Stimulated activated CD4-positive, alpha-beta T cell treated with anti-CD3 and anti-CD28 coated beads, Interleukin-4, amount 100 ng/mL, for 24 hours (primary cell): ENCODE measurements around the gene TCAP.
A peak's percentile ranks its signal among the peaks of the same experiment; 100 is the strongest.

Source experiments
- DNase-seq: peaks from one replicate; pipeline ENCODE4 v3.0.0-alpha.2; 2020

TCAP gene

GRCh38 chr17:39651923-39652586 lies 13.1 kb upstream of the TCAP start:
- DNase-seq = no peak

DNA sequence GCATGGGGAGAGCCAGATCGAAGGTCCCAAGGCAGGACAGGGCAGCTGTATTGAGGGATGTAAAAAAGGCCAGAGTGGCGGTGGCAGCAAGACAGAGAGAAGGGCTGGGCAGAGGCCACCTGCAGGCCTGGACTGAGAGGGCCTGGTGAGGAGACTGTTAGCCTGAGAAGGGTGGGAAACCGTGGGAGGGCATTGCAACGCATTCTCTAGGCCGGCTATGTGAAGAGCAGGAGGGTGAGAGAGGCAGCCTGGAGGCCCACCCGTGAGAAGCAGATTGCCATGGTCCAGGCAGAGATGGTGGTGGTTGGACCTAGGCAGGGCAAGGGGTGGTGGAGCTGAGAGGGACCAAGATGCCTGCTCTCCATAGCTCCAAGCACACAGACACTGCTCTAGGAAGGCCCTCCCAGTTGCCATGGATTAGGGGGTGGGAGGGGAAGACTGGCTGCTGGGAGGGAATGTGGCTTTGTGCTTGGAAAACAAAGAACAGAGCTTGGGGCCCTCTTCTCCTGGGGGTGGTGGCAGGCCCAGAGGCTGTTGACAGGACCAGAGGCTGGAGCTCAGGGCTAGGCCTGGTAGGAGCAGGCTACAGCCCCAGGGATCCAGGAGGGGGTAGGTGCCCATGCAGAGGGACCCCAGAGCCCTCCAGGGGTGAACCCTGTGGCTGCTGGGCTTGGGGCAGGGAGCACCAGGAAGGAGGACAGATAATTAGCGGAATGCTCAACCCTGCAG lies 12.4 kb upstream of the TCAP start:
- DNase-seq = no peak

GRCh38 chr17:39653316-39653661 lies 11.9 kb upstream of the TCAP start:
- no peak for DNase-seq

- peak; percentile 83 for DNase-seq
These were observed 11.4 kb upstream of the TCAP start for GRCh38 chr17:39653662-39654331.

- no peak for DNase-seq
These were observed 10.0 kb upstream of the TCAP start for GRCh38 chr17:39655105-39655504.

DNA sequence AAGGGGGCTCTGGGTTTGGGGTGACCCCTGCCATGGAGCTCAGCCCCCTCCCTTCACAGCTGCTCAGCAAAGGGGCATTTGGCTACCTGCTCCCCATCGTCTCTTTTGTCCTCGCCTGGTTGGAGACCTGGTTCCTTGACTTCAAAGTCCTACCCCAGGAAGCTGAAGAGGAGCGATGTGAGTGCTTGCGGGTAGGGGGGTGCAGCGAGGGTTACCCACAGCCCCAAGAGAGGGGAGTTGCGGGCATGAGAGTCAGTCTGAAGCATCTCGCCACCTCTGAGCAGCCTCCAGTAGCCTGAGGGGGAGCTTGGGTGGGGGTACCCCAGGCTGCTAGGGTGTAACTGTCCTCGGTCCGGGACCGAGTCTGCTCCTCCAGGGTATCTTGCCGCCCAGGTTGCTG lies 6.8 kb upstream of the TCAP start:
- DNase-seq = no peak

DNA sequence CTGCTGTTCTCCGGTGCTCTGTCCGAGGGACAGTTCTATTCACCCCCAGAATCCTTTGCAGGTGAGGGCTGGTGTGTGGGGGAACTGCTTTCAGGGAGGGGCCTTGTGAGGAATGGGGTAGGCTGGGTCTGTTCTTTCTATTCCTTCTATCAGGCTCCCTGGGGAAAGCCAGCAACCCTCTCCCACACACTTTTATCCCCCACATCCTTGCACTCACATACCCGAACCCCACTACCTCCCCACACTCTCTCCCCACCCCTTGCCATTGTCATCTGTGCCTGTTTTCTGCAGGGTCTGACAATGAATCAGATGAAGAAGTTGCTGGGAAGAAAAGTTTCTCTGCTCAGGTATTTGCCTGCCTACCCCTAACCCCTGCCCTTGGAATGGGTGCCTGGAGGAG lies 6.4 kb upstream of the TCAP start:
- DNase-seq = no peak

DNA sequence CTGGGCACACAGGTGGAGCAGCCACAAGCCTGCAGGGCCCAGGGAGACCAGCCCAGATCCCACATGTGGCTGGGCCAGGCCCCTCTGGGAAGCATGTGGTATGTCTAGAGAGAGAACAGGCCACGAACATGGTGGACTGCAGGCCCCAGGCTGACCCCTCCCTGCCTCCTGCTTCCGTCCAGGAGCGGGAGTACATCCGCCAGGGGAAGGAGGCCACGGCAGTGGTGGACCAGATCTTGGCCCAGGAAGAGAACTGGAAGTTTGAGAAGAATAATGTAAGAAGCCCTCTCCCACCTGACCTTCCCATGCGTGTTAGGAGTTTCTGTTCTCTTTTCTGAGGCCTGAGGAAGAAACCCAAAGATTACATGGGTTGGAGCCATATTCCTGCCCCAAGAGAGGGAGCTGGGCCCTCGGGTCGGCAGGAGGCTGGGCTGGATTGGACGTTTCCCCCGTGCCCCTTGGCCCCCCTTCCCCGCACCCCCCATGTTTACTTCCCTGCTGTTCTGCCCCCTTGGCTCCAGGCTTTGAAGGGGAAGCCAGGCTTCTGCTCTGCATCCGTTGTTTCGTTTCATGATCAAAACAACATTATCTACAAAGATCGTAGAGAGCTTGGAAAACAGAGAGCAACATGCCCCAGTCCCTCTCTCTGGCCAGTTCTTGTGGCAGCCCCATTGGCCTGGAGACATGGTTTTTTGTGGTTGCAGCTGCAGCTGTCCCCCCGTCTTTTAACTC lies 5.7 kb upstream of the TCAP start:
- DNase-seq = no peak

DNA sequence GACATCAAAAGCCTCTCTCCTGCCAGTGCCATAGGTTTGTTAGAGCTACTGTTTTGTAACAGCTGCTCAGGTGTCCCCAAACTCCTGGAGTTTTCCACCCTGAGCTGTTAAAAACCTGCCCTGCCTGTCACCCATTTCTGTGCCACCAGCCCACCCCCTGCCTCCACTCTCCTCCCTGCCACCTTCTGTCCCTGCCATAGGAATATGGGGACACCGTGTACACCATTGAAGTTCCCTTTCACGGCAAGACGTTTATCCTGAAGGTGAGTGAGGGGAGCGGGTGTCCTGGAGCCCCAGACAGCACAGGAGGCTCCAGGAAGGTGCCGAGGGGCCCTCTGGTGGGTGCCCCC lies 5.2 kb upstream of the TCAP start:
- DNase-seq = no peak

DNA sequence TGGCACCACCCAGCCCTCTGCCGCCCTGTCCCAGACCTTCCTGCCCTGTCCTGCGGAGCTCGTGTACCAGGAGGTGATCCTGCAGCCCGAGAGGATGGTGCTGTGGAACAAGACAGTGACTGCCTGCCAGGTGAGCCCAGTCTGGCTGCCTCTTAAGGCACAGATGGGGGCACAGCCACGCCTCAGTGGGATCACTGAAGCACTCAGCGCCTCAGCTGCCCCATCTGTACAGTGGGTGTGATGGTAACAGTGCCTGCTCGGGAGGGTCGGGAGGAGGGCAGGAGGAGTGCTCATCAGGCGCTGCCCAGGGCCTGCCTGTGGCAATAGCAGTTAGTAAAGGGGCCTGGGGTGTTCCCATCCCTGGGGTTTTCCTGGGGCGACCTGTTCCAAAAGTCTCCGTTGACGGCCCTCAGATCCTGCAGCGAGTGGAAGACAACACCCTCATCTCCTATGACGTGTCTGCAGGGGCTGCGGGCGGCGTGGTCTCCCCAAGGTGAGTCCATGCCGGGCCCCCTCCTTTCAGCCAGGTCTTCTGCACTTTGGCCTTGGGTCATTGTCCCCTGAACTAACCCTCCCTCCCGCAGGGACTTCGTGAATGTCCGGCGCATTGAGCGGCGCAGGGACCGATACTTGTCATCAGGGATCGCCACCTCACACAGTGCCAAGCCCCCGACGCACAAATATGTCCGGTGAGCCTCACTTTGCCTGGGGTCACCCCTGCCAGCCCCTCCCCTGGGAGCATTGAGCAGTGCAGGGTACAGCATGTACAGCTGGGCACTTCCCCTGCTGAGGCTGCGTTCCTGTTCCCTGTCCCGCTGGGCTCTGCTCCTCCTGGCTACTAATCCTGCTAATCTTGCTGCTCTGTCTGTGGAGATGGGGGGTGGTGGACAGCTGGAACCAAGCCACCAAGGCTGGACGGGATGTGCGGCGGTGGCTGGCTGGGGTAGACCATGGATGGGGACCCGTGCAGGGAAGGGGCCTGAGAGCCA lies 4.5 kb upstream of the TCAP start:
- DNase-seq = no peak

DNA sequence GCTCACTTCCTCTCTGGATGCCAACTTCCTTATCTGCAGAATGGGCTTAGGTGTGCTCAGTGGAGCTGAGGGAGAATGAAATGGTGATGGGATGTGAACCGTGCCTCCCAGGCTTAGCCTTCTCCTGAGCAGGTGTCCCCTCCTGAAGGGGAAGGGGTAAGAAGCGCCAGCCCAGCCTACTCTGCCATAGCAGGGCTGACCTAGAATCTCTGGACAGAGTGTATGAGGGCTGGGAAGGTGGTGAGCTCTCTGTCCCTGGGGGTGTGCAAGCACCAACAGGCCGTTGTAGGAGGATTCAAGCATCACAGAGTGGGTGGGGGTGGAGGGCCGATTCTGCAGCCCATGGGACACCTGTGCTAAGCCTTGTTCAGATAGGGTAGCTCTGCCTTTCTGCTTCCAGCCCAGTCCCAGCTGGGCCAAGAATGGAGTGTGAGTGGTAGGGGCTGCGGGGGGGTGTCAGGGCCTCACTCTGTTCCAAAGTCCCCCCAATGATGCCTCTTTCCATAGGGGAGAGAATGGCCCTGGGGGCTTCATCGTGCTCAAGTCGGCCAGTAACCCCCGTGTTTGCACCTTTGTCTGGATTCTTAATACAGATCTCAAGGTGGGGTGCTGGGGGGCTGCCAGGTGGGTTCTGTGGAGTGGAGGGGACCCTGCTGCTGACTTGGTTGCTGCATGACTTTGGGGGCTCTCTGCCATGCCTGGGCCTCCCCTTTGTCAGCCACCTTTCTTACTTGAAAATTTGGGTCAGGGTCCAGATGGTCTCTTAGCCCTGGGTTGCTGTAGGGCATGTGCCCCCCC lies 3.2 kb upstream of the TCAP start:
- DNase-seq = no peak

- DNase-seq = no peak
These were observed 2.4 kb upstream of the TCAP start for GRCh38 chr17:39662551-39663339.

GRCh38 chr17:39663340-39663687 lies 1.8 kb upstream of the TCAP start:
- no peak for DNase-seq

GRCh38 chr17:39663688-39664580 lies 1.2 kb upstream of the TCAP start:
- DNase-seq = no peak

GRCh38 chr17:39665642-39666224 lies 584 bp downstream of the TCAP start:
- DNase-seq = no peak

DNA sequence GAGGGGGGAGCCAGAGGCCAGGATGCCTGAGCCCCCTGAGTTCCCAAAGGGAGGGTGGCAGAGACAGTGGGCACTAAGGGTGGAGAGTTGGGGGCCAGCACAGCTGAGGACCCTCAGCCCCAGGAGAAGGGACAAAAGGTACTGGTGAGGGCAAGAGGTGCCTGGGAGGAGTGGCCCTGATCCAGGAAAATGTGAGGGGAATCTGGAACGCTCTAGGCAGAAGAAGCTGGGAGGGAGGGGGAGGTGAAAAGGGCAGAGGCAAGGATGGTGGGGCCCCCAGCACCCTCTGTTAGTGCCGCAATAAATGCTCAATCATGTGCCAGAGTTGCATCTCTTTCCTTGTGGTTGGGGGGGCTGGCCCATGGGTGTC lies 1.1 kb downstream of the TCAP start:
- no peak for DNase-seq

- DNase-seq = no peak
These were observed 1.6 kb downstream of the TCAP start for GRCh38 chr17:39666601-39667261.

- no peak for DNase-seq
These were observed 2.3 kb downstream of the TCAP start for GRCh38 chr17:39667262-39667944.
